T-cell (primary cell): ENCODE measurements around the gene HLCS. TPM values are rescaled to one million over a fixed set of nuclear protein-coding genes. Genes with fewer than 3 reads are reported as not detected.

ENCODE experiments used
- ATAC-seq, 4 experiments: fragments of 200-7000 bp in 3 of 4; fragments of 150-1000 bp in 1 of 4; cut with Tn5 transposase; replicated peaks in 1 of 4; 1 replicate in 3 of 4; 2 replicates in 1 of 4; pipeline ENCODE4 v1.10.0; 2021; ENCODE audit warnings: moderate library complexity in 3 of 4, mild to moderate bottlenecking in 2 of 4, moderate number of reproducible peaks in 1 of 4
- CTCF ChIA-PET, 2 donors: fragments of 300-600 bp; sonication (Branson Sonifier 250); formaldehyde crosslinking; loops; one replicate each; lab custom pipeline; 2022; ENCODE audit warnings: antibody characterized with exemption in 2 of 2; lab: Charles Lee
- POLR2A ChIA-PET, 2 donors: fragments of 300-600 bp; sonication (Branson Sonifier 250); formaldehyde crosslinking; loops; one replicate each; lab custom pipeline; 2022; ENCODE audit warnings: antibody characterized with exemption in 2 of 2; lab: Charles Lee
- DNase-seq, 35 experiments: peaks; one replicate each; pipeline versions ENCODE4 v3.0.0 to v3.0.0-alpha.2; 2013 to 2023
- H3K27ac ChIP-seq: one replicate; pipeline ENCODE4 v1.5.1; 2013; ENCODE audit warnings: low read length
- H3K27me3 ChIP-seq, 2 experiments: replicated peaks in 1 of 2; 1 replicate in 1 of 2; 2 replicates in 1 of 2; pipeline versions ENCODE4 v1.6.1 to v1.7.0; 2013; ENCODE audit warnings: low read length in 1 of 2, mixed read lengths in 1 of 2; ENCODE audit not compliant: control insufficient read depth in 2 of 2, insufficient read depth in 2 of 2; ENCODE audit errors: extremely low read depth in 1 of 2
- H3K36me3 ChIP-seq, 2 donors: 1 replicate in 1 of 2; 2 replicates in 1 of 2; pipeline versions ENCODE4 v1.6.1 to v1.7.0; 2013; ENCODE audit warnings: low read length in 1 of 2; ENCODE audit not compliant: control insufficient read depth in 2 of 2, insufficient read depth in 1 of 2; ENCODE audit errors: extremely low read depth in 1 of 2
- H3K4me1 ChIP-seq, 2 experiments: 1 replicate in 1 of 2; 2 replicates in 1 of 2; pipeline versions ENCODE4 v1.6.1 to v1.7.0; 2013; ENCODE audit warnings: low read length in 2 of 2, mixed read lengths in 1 of 2; ENCODE audit not compliant: insufficient read depth in 2 of 2, control insufficient read depth in 1 of 2; ENCODE audit errors: extremely low read depth in 1 of 2
- H3K4me3 ChIP-seq, 2 donors: 1 replicate in 1 of 2; 2 replicates in 1 of 2; pipeline versions ENCODE4 v1.5.1 to v1.7.0; 2013; ENCODE audit warnings: mild to moderate bottlenecking in 2 of 2, low read length in 1 of 2, moderate library complexity in 1 of 2; ENCODE audit not compliant: control insufficient read depth in 1 of 2; ENCODE audit errors: extremely low read depth in 1 of 2
- H3K9me3 ChIP-seq: 2 replicates; pipeline ENCODE4 v1.7.0; 2013
- H3K27ac Mint-ChIP-seq, 2 donors: one replicate each; pipeline ENCODE4 v1.8.0; 2020 to 2021; ENCODE audit warnings: mild to moderate bottlenecking in 2 of 2, mixed read lengths in 2 of 2
- H3K27me3 Mint-ChIP-seq, 2 donors: one replicate each; pipeline ENCODE4 v1.8.0; 2021 to 2022; ENCODE audit warnings: mixed read lengths in 2 of 2
- H3K36me3 Mint-ChIP-seq: one replicate; pipeline ENCODE4 v1.8.0; 2021; ENCODE audit warnings: mixed read lengths
- H3K4me1 Mint-ChIP-seq, 3 donors: one replicate each; pipeline ENCODE4 v1.8.0; 2020 to 2022; ENCODE audit warnings: mixed read lengths in 3 of 3, mild to moderate bottlenecking in 1 of 3
- H3K4me3 Mint-ChIP-seq, 3 donors: one replicate each; pipeline ENCODE4 v1.8.0; 2020 to 2022; ENCODE audit warnings: mild to moderate bottlenecking in 3 of 3, mixed read lengths in 3 of 3, moderate library complexity in 3 of 3
- H3K9me3 Mint-ChIP-seq, 3 donors: one replicate each; pipeline ENCODE4 v1.8.0; 2020 to 2022; ENCODE audit warnings: mixed read lengths in 3 of 3
- WGBS: methylation state at CpG from one replicate; pipeline ENCODE4 v1.1.5; 2013; ENCODE audit warnings: missing lambda C conversion rate; ENCODE audit not compliant: insufficient coverage; 5-methylcytosine and 5-hydroxymethylcytosine counted together
- total RNA-seq, 35 experiments: library from RNA in 6 of 35; stranded (reverse) in 6 of 35; fragments of 120-200 nt in 1 of 35; gene quantifications; one replicate each; pipeline versions ENCODE4 v1.2.1 to v1.2.4 and lab custom pipeline; 2013 to 2026

Gene HLCS
- total RNA-seq, 5 donors from 2014 or later (not counting 1 experiment from before 2014, with no cell fraction given): 13.0 to 15.6 (median 13.8) TPM

DNA sequence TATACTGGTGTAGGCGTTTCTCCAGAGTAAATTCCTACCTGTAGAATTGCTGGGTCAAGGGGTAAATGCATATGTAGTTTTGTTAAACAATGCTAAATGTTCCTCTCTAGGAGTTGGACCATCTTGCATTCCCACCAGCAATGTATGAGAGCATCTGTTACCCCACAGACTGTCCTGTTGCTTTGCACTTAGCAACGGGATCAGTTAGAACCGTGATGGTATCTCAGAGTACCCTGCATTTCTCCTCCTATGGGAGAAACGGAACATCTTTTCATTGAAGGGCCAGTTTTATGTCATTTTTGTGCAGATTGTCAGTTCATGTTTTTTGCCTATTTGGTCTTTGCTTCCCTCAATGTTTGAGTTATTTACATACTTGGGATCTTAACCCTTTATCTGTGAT lies 22.1 kb upstream of the HLCS start:
- Mint-ChIP-seq H3K4me3 (peak overlapping the region; percentile 50 to 65 (median 58)), H3K9me3 (no peaks in the 10 kb centered on the region), H3K27me3 (no peaks in the 10 kb centered on the region), H3K36me3 (no peaks in the 10 kb centered on the region), H3K4me1 (peaks cover 24 to 38% (median 27%) of the 10 kb centered on the region in 3 donors), H3K27ac (no peak overlapping the region)
- POLR2A ChIA-PET: interaction anchor here in 1 of 2 donors (1.1 kb wide), 1 partner anchor 22 kb away, joined by 4 read pairs; the partner anchor contains the start of gene HLCS
- Histone ChIP-seq H3K27ac (no peak overlapping the region), H3K36me3 (no peaks in the 10 kb centered on the region), H3K4me3 (no peak overlapping the region), H3K27me3 (no peaks in the 10 kb centered on the region), H3K4me1 (peaks cover 0 to 11% of the 10 kb centered on the region in 2 experiments), H3K9me3 (no peaks in the 10 kb centered on the region)
- WGBS: 100% methylated on average over 1 of the region's 4 CpGs
- DNase-seq (no peak), ATAC-seq (no peak)
- CTCF ChIA-PET: interaction anchor here in 1 of 2 donors (1.8 kb wide), 1 partner anchor 12 kb away, joined by 5 read pairs; no protein-coding TSS in a partner anchor

DNA sequence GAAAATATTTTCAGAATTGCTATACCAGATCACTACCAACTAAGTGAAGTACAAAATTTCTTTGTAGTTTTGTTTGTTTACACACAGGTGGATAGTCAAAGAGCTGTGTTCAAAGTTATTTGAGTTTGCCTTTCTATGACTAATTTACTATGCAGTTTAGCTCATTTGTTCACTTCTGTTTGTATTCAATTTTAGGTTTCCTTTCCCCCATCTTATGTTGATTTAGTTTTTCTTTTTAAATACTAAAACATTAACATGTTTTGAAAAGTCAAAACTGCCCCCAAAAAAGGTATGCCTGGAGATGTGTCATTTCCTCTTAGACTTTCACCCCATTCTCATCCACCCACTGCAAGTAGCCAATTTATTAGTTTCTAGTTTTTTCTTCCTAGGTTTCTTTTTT lies 21.4 kb upstream of the HLCS start:
- H3K9me3 ChIP-seq: no peaks in the 10 kb centered on the region
- Mint-ChIP-seq H3K27ac (peak overlapping the region; percentile 39 to 74), H3K4me1 (peaks cover 24 to 38% (median 27%) of the 10 kb centered on the region in 3 donors), H3K4me3 (no peak overlapping the region), H3K36me3 (no peaks in the 10 kb centered on the region), H3K27me3 (no peaks in the 10 kb centered on the region), H3K9me3 (no peaks in the 10 kb centered on the region)
- no peak overlapping the region for H3K27ac ChIP-seq
- H3K4me1 ChIP-seq: peaks cover 0 to 11% of the 10 kb centered on the region in 2 experiments
- H3K36me3 ChIP-seq: no peaks in the 10 kb centered on the region
- ChIA-PET POLR2A (no interaction called here), CTCF (interaction anchor here (0.6 to 1.3 kb wide), 4 partner anchors 11 to 580 kb away, joined by 3 to 5 read pairs (median 4); partner anchors contain the start of gene RIPPLY3 (in 2 of the 2))
- DNase-seq: no peak
- H3K4me3 ChIP-seq: no peak overlapping the region
- peaks cover 0 to under 1% of the 10 kb centered on the region in 2 experiments for H3K27me3 ChIP-seq
- ATAC-seq: no peak

DNA sequence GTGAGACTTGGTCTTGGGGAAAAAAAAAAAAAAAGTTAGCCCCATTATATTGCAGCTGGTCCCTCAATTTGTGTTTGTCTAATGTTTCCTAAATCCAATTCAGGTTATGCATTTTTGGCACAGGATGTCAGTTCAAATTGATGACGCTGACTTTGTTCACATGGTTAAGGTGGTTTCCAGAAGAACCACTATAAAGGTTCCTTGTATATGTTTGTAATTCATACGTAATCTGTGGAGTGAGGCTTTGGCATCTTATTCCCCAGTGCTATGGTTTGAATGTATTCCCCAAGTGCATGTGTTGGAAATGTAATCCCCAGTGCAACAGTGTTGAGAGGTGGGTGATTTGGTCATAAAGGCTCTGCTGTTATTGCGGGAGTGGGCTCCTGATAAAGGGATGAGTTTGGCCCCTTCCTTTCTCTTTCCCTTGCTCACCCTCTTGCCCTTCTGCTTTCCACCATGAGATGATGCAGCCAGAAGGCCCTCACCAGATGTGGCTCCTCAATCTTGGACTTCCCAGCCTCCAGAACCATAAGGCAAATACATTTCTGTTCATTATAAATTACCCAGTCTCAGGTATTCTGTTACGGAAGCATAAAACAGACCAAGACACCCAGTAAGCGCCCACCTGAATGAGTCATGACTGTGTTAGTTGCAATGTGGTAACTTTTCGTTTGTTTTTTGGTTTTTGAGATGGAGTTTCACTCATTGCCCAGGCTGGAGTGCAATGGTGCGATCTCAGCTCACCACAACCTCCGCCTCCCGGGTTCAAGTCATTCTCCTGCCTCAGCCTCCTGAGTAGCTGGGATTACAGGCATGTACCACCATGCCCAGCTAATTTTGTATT lies 19.5 kb upstream of the HLCS start:
- ChIA-PET CTCF (interaction anchor here in 1 of 2 donors (0.6 kb wide), 1 partner anchor 269 kb away, joined by 3 read pairs; no protein-coding TSS in a partner anchor), POLR2A (interaction anchor here (0.5 to 0.6 kb wide), 2 partner anchors 15 to 130 kb away, joined by 4 to 5 read pairs; no protein-coding TSS in a partner anchor)
- Mint-ChIP-seq H3K4me3 (peak overlapping the region in 1 of 3 donors; percentile 34), H3K27me3 (peaks cover 0 to 2% of the 10 kb centered on the region in 2 donors), H3K4me1 (peaks cover 30 to 45% (median 34%) of the 10 kb centered on the region in 3 donors), H3K9me3 (no peaks in the 10 kb centered on the region), H3K36me3 (no peaks in the 10 kb centered on the region), H3K27ac (peak overlapping the region in 1 of 2 donors; percentile 72)
- Histone ChIP-seq H3K36me3 (no peaks in the 10 kb centered on the region), H3K27me3 (peaks cover 0 to 5% of the 10 kb centered on the region in 2 experiments), H3K4me3 (no peak overlapping the region), H3K4me1 (peaks cover 2 to 11% of the 10 kb centered on the region in 2 experiments), H3K27ac (no peak overlapping the region), H3K9me3 (no peaks in the 10 kb centered on the region)
- WGBS: 20% methylated on average over 1 of the region's 9 CpGs
- DNase-seq: peak in 4 of 35 experiments; percentile 10 to 64 (median 18)
- ATAC-seq: peak in 1 of 4 experiments; percentile 72

DNA sequence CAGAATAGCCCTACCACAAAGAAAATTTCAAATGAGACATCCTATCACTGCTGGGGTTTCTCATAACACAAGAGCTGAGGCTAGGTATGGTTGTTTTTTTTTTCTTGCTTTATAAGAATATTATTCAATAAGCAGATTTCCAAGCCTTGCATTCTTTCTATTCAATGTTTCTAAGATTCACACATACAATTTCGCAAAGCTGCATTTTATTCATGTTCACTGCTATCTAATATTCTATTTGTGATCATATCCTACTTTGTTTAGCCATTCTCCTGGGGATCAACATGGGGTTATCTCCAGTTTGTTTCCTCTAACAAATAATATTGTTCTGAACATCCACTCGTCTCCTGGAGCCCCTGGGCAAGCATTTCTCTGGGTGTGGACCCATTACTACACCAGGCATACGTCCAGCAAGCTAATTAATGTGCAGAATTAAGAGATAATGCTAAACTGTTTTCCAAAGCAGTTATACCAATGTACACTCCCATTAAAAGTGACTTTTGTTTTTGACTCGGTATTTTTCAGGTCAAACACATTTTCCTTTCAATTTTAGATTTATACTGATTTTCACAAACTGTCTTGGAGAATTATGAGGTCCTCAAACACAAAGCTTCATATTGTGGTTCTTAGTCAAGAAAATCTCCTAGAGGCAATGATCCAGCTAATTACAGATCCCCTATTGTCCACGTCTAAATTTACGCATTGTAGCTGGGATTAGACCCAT lies 15.7 kb upstream of the HLCS start:
- Mint-ChIP-seq H3K36me3 (no peaks in the 10 kb centered on the region), H3K4me3 (peak overlapping the region in 1 of 3 donors; percentile 87), H3K4me1 (peaks cover 17 to 40% (median 28%) of the 10 kb centered on the region in 3 donors), H3K27me3 (peaks cover 0 to 5% of the 10 kb centered on the region in 2 donors), H3K9me3 (no peaks in the 10 kb centered on the region), H3K27ac (no peak overlapping the region)
- H3K36me3 ChIP-seq: no peaks in the 10 kb centered on the region
- 96% methylated on average over 2 of the region's 6 CpGs for WGBS
- peaks cover 0 to 5% of the 10 kb centered on the region in 2 experiments for H3K27me3 ChIP-seq
- H3K4me3 ChIP-seq: no peak overlapping the region
- no peak for DNase-seq
- no peak overlapping the region for H3K27ac ChIP-seq
- POLR2A ChIA-PET: interaction anchor here in 1 of 2 donors (0.6 kb wide), 1 partner anchor 912 kb away, joined by 3 read pairs; the partner anchor contains the start of gene CBR1
- no peaks in the 10 kb centered on the region for H3K9me3 ChIP-seq
- CTCF ChIA-PET: interaction anchor here in 1 of 2 donors (0.5 to 1.1 kb wide), 2 partner anchors 16 to 28 kb away, joined by 4 read pairs; no protein-coding TSS in a partner anchor
- H3K4me1 ChIP-seq: peaks cover 5 to 15% of the 10 kb centered on the region in 2 experiments
- no peak for ATAC-seq

DNA sequence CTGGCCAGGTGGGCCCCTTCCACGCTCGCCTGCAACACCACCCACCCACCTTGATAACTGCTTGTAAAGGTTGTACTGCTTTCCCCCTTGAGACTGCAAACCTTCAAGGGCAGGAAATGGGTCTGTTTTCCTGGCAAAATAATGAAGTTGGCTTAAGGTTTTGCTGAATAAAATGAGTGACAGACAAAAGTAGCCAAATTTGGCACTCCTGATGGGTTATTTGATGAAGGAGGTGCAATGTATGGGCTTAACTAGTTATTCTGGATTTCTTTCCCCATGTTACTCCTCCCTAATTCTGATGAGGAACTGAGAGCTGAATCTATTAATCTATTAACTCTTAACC lies 14.6 kb upstream of the HLCS start:
- no peaks in the 10 kb centered on the region for H3K36me3 ChIP-seq
- H3K4me3 Mint-ChIP-seq: peak overlapping the region; percentile 69 to 87 (median 73)
- H3K9me3 ChIP-seq: no peaks in the 10 kb centered on the region
- no peaks in the 10 kb centered on the region for H3K36me3 Mint-ChIP-seq
- H3K4me1 Mint-ChIP-seq: peaks cover 14 to 36% (median 25%) of the 10 kb centered on the region in 3 donors
- peak overlapping the region in 1 of 2 donors; percentile 46 for H3K4me3 ChIP-seq
- peaks cover 0 to 5% of the 10 kb centered on the region in 2 donors for H3K27me3 Mint-ChIP-seq
- POLR2A ChIA-PET: no interaction called here
- peak; percentile 21 to 41 (median 26) for ATAC-seq
- no peak overlapping the region for H3K27ac ChIP-seq
- H3K9me3 Mint-ChIP-seq: no peaks in the 10 kb centered on the region
- CTCF ChIA-PET: interaction anchor here (0.7 to 1.0 kb wide), 2 partner anchors 16 to 1339 kb away, joined by 7 read pairs; no protein-coding TSS in a partner anchor
- peaks cover 5 to 17% of the 10 kb centered on the region in 2 experiments for H3K4me1 ChIP-seq
- peak in 1 of 35 experiments; percentile 22 for DNase-seq
- WGBS: no CpG with 5 or more reads among the region's 2 CpGs
- peaks cover 0 to 5% of the 10 kb centered on the region in 2 experiments for H3K27me3 ChIP-seq
- no peak overlapping the region for H3K27ac Mint-ChIP-seq
